Mesenchymal stem cell (in vitro differentiated cells and primary cell): ENCODE measurements around the gene EDA2R. TPM values are rescaled to one million over a fixed set of nuclear protein-coding genes. Genes with fewer than 3 reads are reported as not detected.

Experiments used
- DNase-seq: peaks from one replicate; pipeline ENCODE4 v3.0.0-alpha.2; 2013
- H2AFZ ChIP-seq: one replicate; pipeline ENCODE4 v1.6.1; 2013; ENCODE audit warnings: low read depth, mild to moderate bottlenecking, control low read depth, inconsistent platforms, low read length, moderate library complexity
- H2AK5ac ChIP-seq: 2 replicates; pipeline ENCODE4 v1.6.1; 2013; ENCODE audit warnings: low read length, moderate library complexity, mild to moderate bottlenecking, inconsistent platforms; ENCODE audit not compliant: severe bottlenecking
- H2BK120ac ChIP-seq: one replicate; pipeline ENCODE4 v1.6.1; 2013; ENCODE audit warnings: low read depth, mild to moderate bottlenecking, inconsistent platforms, low read length, moderate library complexity
- H2BK12ac ChIP-seq, 2 experiments: one replicate each; pipeline ENCODE4 v1.6.1; 2013; ENCODE audit warnings: inconsistent platforms in 2 of 2, low read length in 2 of 2, mild to moderate bottlenecking in 2 of 2, moderate library complexity in 2 of 2, control low read depth in 1 of 2
- H2BK15ac ChIP-seq: one replicate; pipeline ENCODE4 v1.6.1; 2013; ENCODE audit warnings: mild to moderate bottlenecking, low read depth, inconsistent platforms; ENCODE audit not compliant: poor library complexity, severe bottlenecking
- H2BK5ac ChIP-seq: 2 replicates; pipeline ENCODE4 v1.6.1; 2013; ENCODE audit warnings: low read depth, mild to moderate bottlenecking, low read length, control low read depth, inconsistent platforms; ENCODE audit not compliant: poor library complexity, severe bottlenecking
- H3K14ac ChIP-seq, 2 experiments: one replicate each; pipeline ENCODE4 v1.6.1; 2013; ENCODE audit warnings: inconsistent platforms in 2 of 2, low read length in 2 of 2, control low read depth in 1 of 2, mild to moderate bottlenecking in 1 of 2, moderate library complexity in 1 of 2
- H3K18ac ChIP-seq, 2 experiments: one replicate each; pipeline ENCODE4 v1.6.1; 2013; ENCODE audit warnings: inconsistent platforms in 2 of 2, low read length in 2 of 2, control low read depth in 1 of 2, low read depth in 1 of 2, mild to moderate bottlenecking in 1 of 2
- H3K23ac ChIP-seq, 2 experiments: one replicate each; pipeline ENCODE4 v1.6.1; 2013; ENCODE audit warnings: inconsistent platforms in 2 of 2, low read length in 2 of 2, mild to moderate bottlenecking in 2 of 2, moderate library complexity in 2 of 2, control low read depth in 1 of 2
- H3K27ac ChIP-seq: 2 replicates; pipeline ENCODE4 v1.5.1; 2013; ENCODE audit warnings: mild to moderate bottlenecking, moderate library complexity, low read length, control low read depth, inconsistent platforms; ENCODE audit not compliant: poor library complexity, severe bottlenecking
- H3K27me3 ChIP-seq, 2 experiments: 2 replicates each; pipeline versions ENCODE4 v1.6.1 to v1.7.0; 2013; ENCODE audit warnings: low read length in 2 of 2, mild to moderate bottlenecking in 2 of 2, moderate library complexity in 2 of 2, control low read depth in 1 of 2, inconsistent platforms in 1 of 2; ENCODE audit not compliant: control insufficient read depth in 1 of 2, insufficient read depth in 1 of 2
- H3K36me3 ChIP-seq, 2 experiments: 2 replicates each; pipeline versions ENCODE4 v1.6.1 to v1.7.0; 2013; ENCODE audit warnings: low read length in 2 of 2, control low read depth in 1 of 2, inconsistent platforms in 1 of 2, low read depth in 1 of 2, mild to moderate bottlenecking in 1 of 2; ENCODE audit not compliant: insufficient read depth in 2 of 2, control insufficient read depth in 1 of 2
- H3K4ac ChIP-seq, 2 experiments: one replicate each; pipeline ENCODE4 v1.6.1; 2013; ENCODE audit warnings: inconsistent platforms in 2 of 2, low read length in 2 of 2, mild to moderate bottlenecking in 2 of 2, moderate library complexity in 2 of 2, control low read depth in 1 of 2, low read depth in 1 of 2
- H3K4me1 ChIP-seq: 2 replicates; pipeline ENCODE4 v1.6.1; 2013; ENCODE audit warnings: low read depth, low read length, control low read depth; ENCODE audit not compliant: control insufficient read depth, insufficient read depth
- H3K4me2 ChIP-seq: 2 replicates; pipeline ENCODE4 v1.6.1; 2013; ENCODE audit warnings: low read length, mild to moderate bottlenecking, inconsistent platforms; ENCODE audit not compliant: poor library complexity, severe bottlenecking
- H3K4me3 ChIP-seq, 2 experiments: 2 replicates each; pipeline versions ENCODE4 v1.5.1 to v1.7.0; 2013; ENCODE audit warnings: low read length in 2 of 2, mild to moderate bottlenecking in 2 of 2, control low read depth in 1 of 2, low read depth in 1 of 2; ENCODE audit not compliant: insufficient read depth in 1 of 2
- H3K79me1 ChIP-seq: replicated peaks from 2 replicates; pipeline ENCODE4 v1.6.1; 2013; ENCODE audit warnings: mild to moderate bottlenecking, control low read depth, low read length, inconsistent platforms; ENCODE audit not compliant: poor library complexity, severe bottlenecking
- H3K9ac ChIP-seq: 2 replicates; pipeline ENCODE4 v1.7.0; 2013; ENCODE audit warnings: mild to moderate bottlenecking, low read length, moderate library complexity
- H3K9me3 ChIP-seq: 2 replicates; pipeline ENCODE4 v1.7.0; 2013; ENCODE audit warnings: mild to moderate bottlenecking, low read length; ENCODE audit not compliant: control insufficient read depth
- H4K8ac ChIP-seq: one replicate; pipeline ENCODE4 v1.6.1; 2013; ENCODE audit warnings: inconsistent platforms, mild to moderate bottlenecking, low read length, moderate library complexity
- H4K91ac ChIP-seq: one replicate; pipeline ENCODE4 v1.6.1; 2013; ENCODE audit warnings: mild to moderate bottlenecking, low read length, inconsistent platforms
- WGBS: methylation state at CpG from one replicate; pipeline ENCODE4 v1.1.7; 2013; ENCODE audit warnings: mixed read lengths; 5-methylcytosine and 5-hydroxymethylcytosine counted together
- small RNA-seq: library from polyadenylated mRNA; stranded (forward); fragments of <200 nt; extraction: miRNeasy Mini kit (QIAGEN cat#:217004); gene quantifications from one replicate; pipeline ENCODE3, GENCODE V24; 2013; ENCODE audit warnings: low read depth

The EDA2R gene

DNA sequence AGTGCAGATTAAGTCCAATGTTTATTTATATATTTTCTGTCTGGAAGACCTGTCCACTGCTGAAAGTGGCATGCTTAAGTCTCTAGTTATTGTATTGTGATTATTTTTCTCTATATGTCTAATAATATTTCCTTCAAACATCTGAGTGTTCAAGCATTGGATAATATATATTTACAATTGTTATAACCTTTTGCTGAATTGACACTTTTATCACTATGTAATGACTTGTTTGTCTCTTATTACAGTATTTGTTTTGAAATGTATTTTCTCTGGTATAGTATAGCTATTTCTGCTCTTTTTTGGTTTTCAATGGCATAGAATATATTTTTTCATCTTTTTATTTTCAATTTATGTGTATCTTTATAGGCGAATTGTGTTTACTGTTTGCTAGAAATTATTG is 59.7 kb downstream of the EDA2R start:
- no peak overlapping the region for H2AFZ ChIP-seq
- H3K14ac ChIP-seq = no peak overlapping the region
- no peak overlapping the region for H2AK5ac ChIP-seq
- H3K79me1 ChIP-seq = no peaks in the 10 kb centered on the region
- H3K4ac ChIP-seq = no peak overlapping the region
- H2BK12ac ChIP-seq = no peak overlapping the region
- no peak overlapping the region for H3K18ac ChIP-seq
- DNase-seq = no peak
- no peak overlapping the region for H2BK120ac ChIP-seq
- H2BK15ac ChIP-seq = no peak overlapping the region
- peaks cover 19% of the 10 kb centered on the region for H3K9me3 ChIP-seq
- H2BK5ac ChIP-seq = no peak overlapping the region
- no peaks in the 10 kb centered on the region for H3K27me3 ChIP-seq
- no peak overlapping the region for H3K9ac ChIP-seq
- no peaks in the 10 kb centered on the region for H3K36me3 ChIP-seq
- no peak overlapping the region for H3K4me2 ChIP-seq
- no peak overlapping the region for H4K91ac ChIP-seq
- H3K23ac ChIP-seq = no peak overlapping the region
- no peak overlapping the region for H3K27ac ChIP-seq
- H3K4me3 ChIP-seq = no peak overlapping the region
- H3K4me1 ChIP-seq = no peaks in the 10 kb centered on the region
- no CpG with 5 or more reads among the region's 1 CpG for WGBS
- no peak overlapping the region for H4K8ac ChIP-seq

DNA sequence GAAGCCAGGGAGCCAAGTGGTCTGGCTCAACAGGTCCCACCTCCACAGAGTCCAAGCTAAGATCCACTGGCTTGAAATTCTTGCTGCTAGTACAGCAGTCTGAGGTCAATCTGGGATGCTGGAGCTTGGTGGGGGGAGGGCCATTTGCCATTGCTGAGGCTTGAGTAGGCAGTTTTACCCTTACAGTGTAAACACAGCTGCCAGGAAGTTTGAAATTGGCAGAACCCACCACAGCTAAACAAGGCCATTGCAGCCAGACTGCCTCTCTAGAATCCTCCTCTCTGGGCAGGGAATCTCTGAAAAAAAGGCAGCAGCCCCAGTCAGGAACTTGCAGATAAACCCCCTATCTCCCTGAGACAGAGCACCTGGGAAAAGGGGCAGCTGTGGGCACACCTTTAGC is 84.9 kb downstream of the EDA2R start:
- no peak overlapping the region for H3K14ac ChIP-seq
- H2BK5ac ChIP-seq = no peak overlapping the region
- H2AFZ ChIP-seq = no peak overlapping the region
- no peak overlapping the region for H3K4me2 ChIP-seq
- no peak overlapping the region for H3K9ac ChIP-seq
- no peak overlapping the region for H3K4ac ChIP-seq
- no peak overlapping the region for H3K27ac ChIP-seq
- H3K79me1 ChIP-seq = no peaks in the 10 kb centered on the region
- H2BK15ac ChIP-seq = no peak overlapping the region
- no peaks in the 10 kb centered on the region for H3K9me3 ChIP-seq
- no peak for DNase-seq
- H3K23ac ChIP-seq = no peak overlapping the region
- no peak overlapping the region for H4K91ac ChIP-seq
- no peak overlapping the region for H4K8ac ChIP-seq
- no peaks in the 10 kb centered on the region for H3K27me3 ChIP-seq
- H3K18ac ChIP-seq = no peak overlapping the region
- H2BK12ac ChIP-seq = no peak overlapping the region
- H3K36me3 ChIP-seq = no peaks in the 10 kb centered on the region
- H2AK5ac ChIP-seq = no peak overlapping the region
- no peak overlapping the region for H2BK120ac ChIP-seq
- no peaks in the 10 kb centered on the region for H3K4me1 ChIP-seq
- H3K4me3 ChIP-seq = no peak overlapping the region

GRCh38 chrX:66547847-66548369 is 91.0 kb downstream of the EDA2R start:
- no peak for DNase-seq

More at GRCh38 chrX:66547847-66548369, 91.0 kb downstream of the EDA2R start:
- no peak overlapping the region for H2BK120ac ChIP-seq
- no peak overlapping the region for H3K27ac ChIP-seq
- H3K23ac ChIP-seq = no peak overlapping the region
- no peak overlapping the region for H4K8ac ChIP-seq
- H3K18ac ChIP-seq = no peak overlapping the region
- no peak overlapping the region for H3K4me3 ChIP-seq
- H2AK5ac ChIP-seq = no peak overlapping the region
- H2BK12ac ChIP-seq = no peak overlapping the region
- H3K9ac ChIP-seq = no peak overlapping the region
- no peak overlapping the region for H3K4ac ChIP-seq
- H3K4me2 ChIP-seq = no peak overlapping the region
- H3K79me1 ChIP-seq = no peaks in the 10 kb centered on the region
- H3K9me3 ChIP-seq = peaks cover 2% of the 10 kb centered on the region
- H2BK15ac ChIP-seq = no peak overlapping the region
- H3K36me3 ChIP-seq = no peaks in the 10 kb centered on the region
- no peak overlapping the region for H3K14ac ChIP-seq
- no peak overlapping the region for H2AFZ ChIP-seq
- no peaks in the 10 kb centered on the region for H3K4me1 ChIP-seq
- no peak overlapping the region for H2BK5ac ChIP-seq
- H4K91ac ChIP-seq = no peak overlapping the region
- no peaks in the 10 kb centered on the region for H3K27me3 ChIP-seq

Small RNA genes within 50 kb of the gene (small RNA-seq; reads per million reads assigned to genes)
- not detected for gene RNU6-394P
